Fibroblast of skin of right biceps (primary cell): ENCODE data around the gene ETS2.

ENCODE experiments used
- DNase-seq: peaks from one replicate; pipeline ENCODE4 v3.0.0-alpha.2; 2013

The ETS2 gene

GRCh38 chr21:38802050-38803026, 3.4 kb upstream of the ETS2 start:
- no peak for DNase-seq

GRCh38 chr21:38803075-38803660, 2.6 kb upstream of the ETS2 start:
- DNase-seq = no peak

- DNase-seq = peak; percentile 65
Observed at GRCh38 chr21:38804030-38804788, 1.5 kb upstream of the ETS2 start.

- DNase-seq = peak; percentile 65
Observed at GRCh38 chr21:38804789-38805327, 871 bp upstream of the ETS2 start.

- DNase-seq = no peak
Observed at GRCh38 chr21:38806153-38806941, 618 bp downstream of the ETS2 start.

GRCh38 chr21:38806942-38807284, 1.2 kb downstream of the ETS2 start:
- DNase-seq = peak; percentile 48

GRCh38 chr21:38807441-38807871, 1.7 kb downstream of the ETS2 start:
- DNase-seq = no peak

GRCh38 chr21:38807986-38808385, 2.3 kb downstream of the ETS2 start:
- peak; percentile 49 for DNase-seq

- no peak for DNase-seq
Observed at GRCh38 chr21:38809198-38809878, 3.6 kb downstream of the ETS2 start.

- DNase-seq = no peak
Observed at GRCh38 chr21:38810034-38810825, 4.5 kb downstream of the ETS2 start.

GRCh38 chr21:38810826-38811164, 5.1 kb downstream of the ETS2 start:
- DNase-seq = no peak

GRCh38 chr21:38811257-38811656, 5.5 kb downstream of the ETS2 start:
- peak; percentile 99 for DNase-seq

- DNase-seq = no peak
Observed at GRCh38 chr21:38813143-38813542, 7.4 kb downstream of the ETS2 start.

- DNase-seq = peak; percentile 29
Observed at GRCh38 chr21:38813547-38813946, 7.8 kb downstream of the ETS2 start.

GRCh38 chr21:38814126-38815059, 8.7 kb downstream of the ETS2 start:
- no peak for DNase-seq

GRCh38 chr21:38815060-38815405, 9.3 kb downstream of the ETS2 start:
- peak; percentile 80 for DNase-seq

GRCh38 chr21:38816400-38816977, 10.8 kb downstream of the ETS2 start:
- no peak for DNase-seq

GRCh38 chr21:38817371-38818324, 11.9 kb downstream of the ETS2 start:
- peak; percentile 65 for DNase-seq
